Measurements from ENCODE around the gene EARS2.

- TF ChIP-seq CTCF (IDR thresholded peaks at IDR 0.05; ENCODE audit: poor library complexity, severe bottlenecking): no peak
- TF ChIP-seq EZH2 (IDR thresholded peaks at IDR 0.05; ENCODE audit: borderline replicate concordance, insufficient read depth, low read length, poor library complexity, severe bottlenecking): no peak
- no peak for TF ChIP-seq TAF1 (IDR thresholded peaks at IDR 0.05; ENCODE audit: low read depth)
- TF ChIP-seq SMC3 (conservative IDR thresholded peaks at IDR 0.05; ENCODE audit: poor library complexity): no peak
- no peak for TF ChIP-seq RAD21 (conservative IDR thresholded peaks at IDR 0.05)
- TF ChIP-seq EP300 (conservative IDR thresholded peaks at IDR 0.05; ENCODE audit: poor library complexity, severe bottlenecking): no peak
- no peak for TF ChIP-seq POLR2AphosphoS5 (IDR thresholded peaks at IDR 0.05)
- TF ChIP-seq MXI1 (conservative IDR thresholded peaks at IDR 0.05; ENCODE audit: poor library complexity, severe bottlenecking): no peak
- TF ChIP-seq REST (IDR thresholded peaks at IDR 0.05; ENCODE audit: borderline replicate concordance): no peak
Measured at GRCh38 chr16:23498863-23499262, 58.3 kb downstream of the EARS2 start.
